HG03378 (cell line): ENCODE data around the gene PPP2CA.

ENCODE experiments used
- ATAC-seq: cut with Tn5 transposase; IDR thresholded peaks from one replicate; pipeline ENCODE4 v1.9.1; 2021; ENCODE audit warnings: mild to moderate bottlenecking, moderate library complexity; ENCODE audit not compliant: unreplicated experiment

The PPP2CA gene

GRCh38 chr5:134149571-134150303, 76.1 kb downstream of the PPP2CA start:
- ATAC-seq, result no peak

- ATAC-seq, result no peak
These were observed 76.8 kb downstream of the PPP2CA start for GRCh38 chr5:134148986-134149539.

- no peak for ATAC-seq
These were observed 77.6 kb downstream of the PPP2CA start for GRCh38 chr5:134148316-134148715.

- ATAC-seq, result no peak
These were observed 79.0 kb downstream of the PPP2CA start for GRCh38 chr5:134146651-134147518.

- ATAC-seq, result peak; percentile 51
These were observed 79.9 kb downstream of the PPP2CA start for GRCh38 chr5:134145779-134146581.

- no peak for ATAC-seq
These were observed 80.7 kb downstream of the PPP2CA start for GRCh38 chr5:134145041-134145757.
